ENCODE measurements around the gene CAPN9. TPM values are rescaled to one million over a fixed set of nuclear protein-coding genes. Genes with fewer than 3 reads are reported as not detected.

Gene CAPN9
- total and polyA plus RNA-seq, 4 donors, result not detected

- Histone ChIP-seq H3K4me1 (ENCODE audit: control insufficient read depth in 4 of 4, insufficient read depth in 4 of 4, low read length in 3 of 4) (peaks cover 2 to 70% (median 47%) of the 10 kb centered on the region in 4 donors), H3K4me3 (ENCODE audit: low read depth in 1 of 3, low read length in 3 of 3) (peak overlapping the region; percentile 53 to 84 (median 55)), H3K9ac (ENCODE audit: low read depth in 1 of 2, low read length in 2 of 2) (peak overlapping the region in 1 of 2 donors; percentile 10), H3K9me3 (ENCODE audit: control insufficient read depth in 4 of 4, low read length in 3 of 4) (no peaks in the 10 kb centered on the region), H3K27me3 (ENCODE audit: control insufficient read depth in 4 of 4, insufficient read depth in 4 of 4, low read length in 3 of 4) (no peaks in the 10 kb centered on the region), H3K27ac (ENCODE audit: low read depth in 1 of 2, low read length in 2 of 2) (peak overlapping the region; percentile 33 to 40), H3K36me3 (ENCODE audit: control insufficient read depth in 4 of 4, insufficient read depth in 3 of 4, low read depth in 1 of 4, low read length in 3 of 4) (peaks cover 12 to 38% (median 29%) of the 10 kb centered on the region in 4 donors)
- TF ChIP-seq EGR1 (IDR thresholded peaks at IDR 0.05; ENCODE audit: low read depth in 2 of 2) (peak; percentile 16 to 24), CTCF (IDR thresholded peaks at IDR 0.05; ENCODE audit: low read depth, low read length, missing input control) (no peak), FOXA1 (IDR thresholded peaks at IDR 0.05) (peak; percentile 85), MAX (IDR thresholded peaks at IDR 0.05) (peak; percentile 93), TAF1 (conservative IDR thresholded peaks at IDR 0.05) (no peak), NR2F2 (IDR thresholded peaks at IDR 0.05) (no peak), RAD21 (IDR thresholded peaks at IDR 0.05) (no peak), FOXA2 (IDR thresholded peaks at IDR 0.05) (peak; percentile 64), JUND (IDR thresholded peaks at IDR 0.05) (peak; percentile 46 to 49), HNF4A (conservative IDR thresholded peaks at IDR 0.05) (peak; percentile 65 to 91), HNF4G (IDR thresholded peaks at IDR 0.05) (peak; percentile 39), ZBTB33 (IDR thresholded peaks at IDR 0.05) (peak; percentile 75), ATF3 (IDR thresholded peaks at IDR 0.05) (peak; percentile 24), RXRA (IDR thresholded peaks at IDR 0.05) (peak; percentile 75 to 90), REST (IDR thresholded peaks at IDR 0.05) (peak; percentile 58), SP1 (IDR thresholded peaks at IDR 0.05) (peak; percentile 63), GABPA (IDR thresholded peaks at IDR 0.05 in 1 of 2, conservative IDR thresholded peaks at IDR 0.05 in 1 of 2) (peak in 1 of 2 donors; percentile 43), YY1 (IDR thresholded peaks at IDR 0.05) (peak; percentile 82)
- peak; percentile 69 for DNase-seq (ENCODE audit: low spot score)
- 37% methylated on average over 16 of the region's 16 CpGs for WGBS
Measured at GRCh38 chr1:230708631-230709580, 38.3 kb upstream of the CAPN9 start.

Data from liver (tissue), 9 donors.